ENCODE data around the gene PID1.

PID1 gene

DNA sequence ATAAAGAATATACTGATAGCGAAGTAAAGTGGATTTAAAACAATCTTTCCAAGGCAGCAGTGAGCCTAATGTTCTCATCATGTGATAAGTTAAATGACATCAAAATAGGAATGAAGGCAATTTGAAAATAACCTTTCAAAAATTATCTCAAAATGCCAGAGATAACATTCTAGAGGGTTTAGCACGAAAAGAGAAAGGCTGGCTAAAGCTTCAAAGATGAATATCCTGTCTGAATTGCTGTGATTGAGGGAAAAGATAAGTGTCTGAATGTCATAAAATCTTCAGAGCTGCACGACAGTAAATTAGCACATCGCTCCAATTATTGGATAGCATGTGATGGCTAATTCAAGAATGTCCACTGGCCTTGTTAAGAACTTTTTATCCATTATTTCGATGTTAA lies 159.3 kb downstream of the PID1 start:
- H3K27ac ChIP-seq = no peak overlapping the region
- H3K9me3 ChIP-seq (ENCODE audit: severe bottlenecking) = no peaks in the 10 kb centered on the region
- peaks cover 43% of the 10 kb centered on the region for H3K27me3 ChIP-seq (ENCODE audit: insufficient read depth, low read depth, severe bottlenecking)
- DNase-seq = no peak
- no peak overlapping the region for H3K4me3 ChIP-seq (ENCODE audit: low read depth, low read length)
- TF ChIP-seq, protein P1, sequence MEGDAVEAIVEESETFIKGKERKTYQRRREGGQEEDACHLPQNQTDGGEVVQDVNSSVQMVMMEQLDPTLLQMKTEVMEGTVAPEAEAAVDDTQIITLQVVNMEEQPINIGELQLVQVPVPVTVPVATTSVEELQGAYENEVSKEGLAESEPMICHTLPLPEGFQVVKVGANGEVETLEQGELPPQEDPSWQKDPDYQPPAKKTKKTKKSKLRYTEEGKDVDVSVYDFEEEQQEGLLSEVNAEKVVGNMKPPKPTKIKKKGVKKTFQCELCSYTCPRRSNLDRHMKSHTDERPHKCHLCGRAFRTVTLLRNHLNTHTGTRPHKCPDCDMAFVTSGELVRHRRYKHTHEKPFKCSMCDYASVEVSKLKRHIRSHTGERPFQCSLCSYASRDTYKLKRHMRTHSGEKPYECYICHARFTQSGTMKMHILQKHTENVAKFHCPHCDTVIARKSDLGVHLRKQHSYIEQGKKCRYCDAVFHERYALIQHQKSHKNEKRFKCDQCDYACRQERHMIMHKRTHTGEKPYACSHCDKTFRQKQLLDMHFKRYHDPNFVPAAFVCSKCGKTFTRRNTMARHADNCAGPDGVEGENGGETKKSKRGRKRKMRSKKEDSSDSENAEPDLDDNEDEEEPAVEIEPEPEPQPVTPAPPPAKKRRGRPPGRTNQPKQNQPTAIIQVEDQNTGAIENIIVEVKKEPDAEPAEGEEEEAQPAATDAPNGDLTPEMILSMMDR (IDR thresholded peaks at IDR 0.05; ENCODE audit: low read depth, low read length) = no peak
- no peaks in the 10 kb centered on the region for H3K36me3 ChIP-seq

DNA sequence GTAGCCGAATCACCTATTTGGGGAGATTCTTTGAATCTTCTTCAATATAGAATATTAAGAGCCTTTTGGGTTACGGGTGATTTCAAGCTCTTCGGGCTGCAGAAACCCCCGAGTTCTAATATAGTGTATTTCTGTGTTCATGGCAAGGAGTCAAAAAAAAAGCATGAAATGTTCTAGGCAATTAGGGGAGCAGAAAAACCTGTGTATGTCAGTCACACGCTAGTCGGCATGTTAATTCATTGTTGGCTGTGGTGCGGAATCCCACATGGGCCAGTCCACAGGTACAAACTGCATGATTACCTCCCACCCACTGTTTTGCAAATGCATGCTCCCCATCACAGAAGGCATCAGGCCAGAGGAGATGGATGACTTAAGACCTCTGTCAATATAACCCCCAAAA lies 161.9 kb downstream of the PID1 start:
- TF ChIP-seq, protein P1 (IDR thresholded peaks at IDR 0.05; ENCODE audit: low read depth, low read length) = no peak
- Histone ChIP-seq H3K4me3 (ENCODE audit: low read depth, low read length) (no peak overlapping the region), H3K27ac (no peak overlapping the region), H3K9me3 (ENCODE audit: severe bottlenecking) (no peaks in the 10 kb centered on the region), H3K36me3 (no peaks in the 10 kb centered on the region), H3K27me3 (ENCODE audit: insufficient read depth, low read depth, severe bottlenecking) (peaks cover 49% of the 10 kb centered on the region)
- no peak for DNase-seq

DNA sequence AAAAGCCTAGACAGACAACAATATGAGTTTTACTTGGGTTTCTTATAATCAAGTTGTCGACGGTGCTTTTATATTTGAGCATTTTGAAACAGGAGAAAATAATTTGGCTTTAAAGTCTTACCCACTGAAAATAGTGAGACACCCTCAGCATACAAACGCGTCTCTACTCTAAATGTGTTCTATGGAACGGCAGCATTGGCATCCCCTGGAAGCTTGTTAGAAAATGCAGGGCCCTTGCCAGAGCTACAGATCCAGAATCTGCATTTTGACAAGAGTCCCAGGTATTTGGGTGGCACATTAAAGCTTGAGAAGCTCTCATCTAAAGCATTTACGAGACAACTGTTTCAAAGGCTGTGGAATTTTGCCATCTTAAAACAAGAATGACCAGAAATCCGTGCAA lies 163.5 kb downstream of the PID1 start:
- H3K4me3 ChIP-seq (ENCODE audit: low read depth, low read length) = no peak overlapping the region
- no peak overlapping the region for H3K27ac ChIP-seq
- no peak for DNase-seq
- TF ChIP-seq, protein P1 (IDR thresholded peaks at IDR 0.05; ENCODE audit: low read depth, low read length) = no peak
- H3K36me3 ChIP-seq = no peaks in the 10 kb centered on the region
- H3K9me3 ChIP-seq (ENCODE audit: severe bottlenecking) = no peaks in the 10 kb centered on the region
- H3K27me3 ChIP-seq (ENCODE audit: insufficient read depth, low read depth, severe bottlenecking) = peaks cover 45% of the 10 kb centered on the region

GRCh38 chr2:229104974-229105387 lies 166.1 kb downstream of the PID1 start:
- Histone ChIP-seq H3K36me3 (no peaks in the 10 kb centered on the region), H3K4me3 (ENCODE audit: low read depth, low read length) (no peak overlapping the region), H3K27me3 (ENCODE audit: insufficient read depth, low read depth, severe bottlenecking) (peaks cover 39% of the 10 kb centered on the region), H3K27ac (no peak overlapping the region), H3K9me3 (ENCODE audit: severe bottlenecking) (no peaks in the 10 kb centered on the region)
- no peak for DNase-seq
- TF ChIP-seq, protein P1 (IDR thresholded peaks at IDR 0.05; ENCODE audit: low read depth, low read length) = no peak

DNA sequence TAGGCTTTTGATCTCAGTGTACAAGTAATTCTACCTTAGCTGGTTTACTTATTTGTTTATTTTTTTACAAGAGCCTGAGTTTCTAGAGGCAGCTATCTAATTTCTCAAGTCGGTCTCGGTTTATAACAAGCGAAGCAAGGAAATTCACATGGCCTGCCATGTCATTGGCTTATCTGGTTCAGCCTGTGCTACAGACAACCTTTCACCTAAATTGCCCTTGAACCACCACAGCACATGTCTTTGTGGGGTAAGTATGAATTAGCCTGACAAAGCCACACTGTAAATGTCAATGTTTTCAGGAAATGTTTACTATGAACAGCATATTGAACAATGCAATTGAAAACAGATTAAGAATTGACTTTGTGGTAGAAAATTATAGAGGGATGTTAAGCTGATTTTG lies 167.1 kb downstream of the PID1 start:
- no peaks in the 10 kb centered on the region for H3K36me3 ChIP-seq
- H3K27me3 ChIP-seq (ENCODE audit: insufficient read depth, low read depth, severe bottlenecking) = peaks cover 36% of the 10 kb centered on the region
- no peak overlapping the region for H3K27ac ChIP-seq
- no peak overlapping the region for H3K4me3 ChIP-seq (ENCODE audit: low read depth, low read length)
- DNase-seq = no peak
- TF ChIP-seq, protein P1 (IDR thresholded peaks at IDR 0.05; ENCODE audit: low read depth, low read length) = no peak
- no peaks in the 10 kb centered on the region for H3K9me3 ChIP-seq (ENCODE audit: severe bottlenecking)

- no peak for DNase-seq
- no peaks in the 10 kb centered on the region for H3K36me3 ChIP-seq
- H3K4me3 ChIP-seq (ENCODE audit: low read depth, low read length) = no peak overlapping the region
- H3K27me3 ChIP-seq (ENCODE audit: insufficient read depth, low read depth, severe bottlenecking) = peaks cover 22% of the 10 kb centered on the region
- H3K9me3 ChIP-seq (ENCODE audit: severe bottlenecking) = no peaks in the 10 kb centered on the region
- TF ChIP-seq, protein P1 (IDR thresholded peaks at IDR 0.05; ENCODE audit: low read depth, low read length) = no peak
- H3K27ac ChIP-seq = no peak overlapping the region
Observed at GRCh38 chr2:229101314-229101713, 169.8 kb downstream of the PID1 start.
